HEK293 (cell line): ENCODE measurements around the gene ADK.

Experiments used
- HOXA7 ChIP-seq: sonication (generic); formaldehyde crosslinking; IDR thresholded peaks from 2 replicates; pipeline ENCODE4 v1.8.1; 2022; ENCODE audit warnings: missing genetic modification reagents, borderline replicate concordance
- KLF9 ChIP-seq: fragments of 450-650 bp; formaldehyde crosslinking; IDR thresholded peaks from 2 replicates; pipeline ENCODE4 v1.5.1; 2016; ENCODE audit warnings: missing biosample characterization, missing genetic modification characterization, low read depth
- SETDB1 ChIP-seq: IDR thresholded peaks from one replicate; pipeline ENCODE4 v1.6.1; 2017; ENCODE audit warnings: mild to moderate bottlenecking, low read length, moderate library complexity, mixed read lengths; ENCODE audit not compliant: insufficient read length
- SP2 ChIP-seq: fragments of 450-650 bp; formaldehyde crosslinking; IDR thresholded peaks from 2 replicates; pipeline ENCODE4 v1.5.1; 2016; ENCODE audit warnings: missing biosample characterization, missing genetic modification characterization
- TCF7L2 ChIP-seq: IDR thresholded peaks from 2 replicates; pipeline ENCODE4 v1.6.1; 2011; ENCODE audit warnings: low read depth, mild to moderate bottlenecking, inconsistent platforms, low read length, moderate library complexity, borderline replicate concordance
- WT1 ChIP-seq: fragments of 450-650 bp; formaldehyde crosslinking; IDR thresholded peaks from 2 replicates; pipeline ENCODE4 v1.5.1; 2016; ENCODE audit warnings: missing biosample characterization, missing genetic modification characterization
- ZNF324 ChIP-seq: fragments of 450-650 bp; formaldehyde crosslinking; IDR thresholded peaks from 2 replicates; pipeline ENCODE4 v1.5.1; 2016; ENCODE audit warnings: missing biosample characterization, missing genetic modification characterization
- TF ChIP-seq, protein P1 (sequence below): fragments of 450-650 bp; formaldehyde crosslinking; IDR thresholded peaks from 2 replicates; pipeline ENCODE4; 2016; ENCODE audit warnings: missing biosample characterization, missing genetic modification characterization
- TF ChIP-seq, protein P2 (sequence below): fragments of 450-650 bp; formaldehyde crosslinking; IDR thresholded peaks from 2 replicates; pipeline ENCODE4 v1.5.1; 2016; ENCODE audit warnings: missing biosample characterization, missing genetic modification characterization

DNA sequence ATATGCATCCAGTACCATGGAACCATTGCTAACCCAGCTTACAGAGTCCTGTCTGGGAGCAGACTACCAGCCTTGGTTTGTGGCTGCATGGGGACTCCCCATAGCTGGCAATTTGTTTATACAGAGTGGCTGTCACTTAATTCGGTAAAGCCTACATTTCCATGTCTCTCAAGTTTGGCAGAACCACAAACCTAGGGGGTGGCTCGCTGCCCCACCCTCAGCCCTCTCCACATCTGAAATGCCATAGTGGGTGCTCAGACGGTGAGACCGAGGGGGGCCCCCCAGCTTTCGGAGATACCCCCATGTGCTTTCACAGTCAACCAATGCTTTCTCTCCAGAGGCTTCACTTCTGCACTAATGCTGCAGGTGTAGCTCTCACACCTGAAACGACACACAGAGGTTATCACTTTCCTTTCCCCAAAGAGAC is 599.8 kb downstream of the ADK start:
- TF ChIP-seq, protein P1, sequence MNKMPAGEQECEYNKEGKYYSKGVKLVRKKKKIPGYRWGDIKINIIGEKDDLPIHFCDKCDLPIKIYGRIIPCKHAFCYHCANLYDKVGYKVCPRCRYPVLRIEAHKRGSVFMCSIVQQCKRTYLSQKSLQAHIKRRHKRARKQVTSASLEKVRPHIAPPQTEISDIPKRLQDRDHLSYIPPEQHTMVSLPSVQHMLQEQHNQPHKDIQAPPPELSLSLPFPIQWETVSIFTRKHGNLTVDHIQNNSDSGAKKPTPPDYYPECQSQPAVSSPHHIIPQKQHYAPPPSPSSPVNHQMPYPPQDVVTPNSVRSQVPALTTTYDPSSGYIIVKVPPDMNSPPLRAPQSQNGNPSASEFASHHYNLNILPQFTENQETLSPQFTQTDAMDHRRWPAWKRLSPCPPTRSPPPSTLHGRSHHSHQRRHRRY (tag by site-specific recombination) = no peak
- TF ChIP-seq, protein P2, sequence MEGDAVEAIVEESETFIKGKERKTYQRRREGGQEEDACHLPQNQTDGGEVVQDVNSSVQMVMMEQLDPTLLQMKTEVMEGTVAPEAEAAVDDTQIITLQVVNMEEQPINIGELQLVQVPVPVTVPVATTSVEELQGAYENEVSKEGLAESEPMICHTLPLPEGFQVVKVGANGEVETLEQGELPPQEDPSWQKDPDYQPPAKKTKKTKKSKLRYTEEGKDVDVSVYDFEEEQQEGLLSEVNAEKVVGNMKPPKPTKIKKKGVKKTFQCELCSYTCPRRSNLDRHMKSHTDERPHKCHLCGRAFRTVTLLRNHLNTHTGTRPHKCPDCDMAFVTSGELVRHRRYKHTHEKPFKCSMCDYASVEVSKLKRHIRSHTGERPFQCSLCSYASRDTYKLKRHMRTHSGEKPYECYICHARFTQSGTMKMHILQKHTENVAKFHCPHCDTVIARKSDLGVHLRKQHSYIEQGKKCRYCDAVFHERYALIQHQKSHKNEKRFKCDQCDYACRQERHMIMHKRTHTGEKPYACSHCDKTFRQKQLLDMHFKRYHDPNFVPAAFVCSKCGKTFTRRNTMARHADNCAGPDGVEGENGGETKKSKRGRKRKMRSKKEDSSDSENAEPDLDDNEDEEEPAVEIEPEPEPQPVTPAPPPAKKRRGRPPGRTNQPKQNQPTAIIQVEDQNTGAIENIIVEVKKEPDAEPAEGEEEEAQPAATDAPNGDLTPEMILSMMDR (tag by site-specific recombination) = no peak
- TF ChIP-seq SP2 (tag by site-specific recombination) = no peak
- no peak for TF ChIP-seq HOXA7
- TF ChIP-seq ZNF324 (tag by site-specific recombination) = no peak
- no peak for TF ChIP-seq TCF7L2
- TF ChIP-seq WT1 (tag by site-specific recombination) = no peak
- TF ChIP-seq SETDB1 = no peak
- TF ChIP-seq KLF9 (tag by site-specific recombination) = no peak
